ENCODE measurements around the gene BMAL1. TPM values are rescaled to one million over a fixed set of nuclear protein-coding genes. Genes with fewer than 3 reads are reported as not detected.

Gene BMAL1
- total RNA-seq, 1 experiment from 2014 or later = 14.3 TPM

GRCh38 chr11:13290221-13290980 is 12.8 kb downstream of the BMAL1 start:
- Histone ChIP-seq H3K9me3 (replicated peaks) (no peaks in the 10 kb centered on the region), H3K27ac (no peak overlapping the region), H3K36me3 (no peaks in the 10 kb centered on the region), H3K4me1 (replicated peaks) (0 out of 2 replicates have a peak, but pooled peaks cover 5% of the 10 kb centered on the region), H3K4me3 (no peak overlapping the region), H3K27me3 (replicated peaks) (no peaks in the 10 kb centered on the region)
- DNase-seq (ENCODE audit: low read depth in 1 of 2, low spot score in 2 of 2) = no peak

GRCh38 chr11:13291361-13291760 is 13.8 kb downstream of the BMAL1 start:
- no peak for DNase-seq (ENCODE audit: low read depth in 1 of 2, low spot score in 2 of 2)
- Histone ChIP-seq H3K9me3 (replicated peaks) (no peaks in the 10 kb centered on the region), H3K27ac (no peak overlapping the region), H3K27me3 (replicated peaks) (no peaks in the 10 kb centered on the region), H3K36me3 (no peaks in the 10 kb centered on the region), H3K4me1 (replicated peaks) (0 out of 2 replicates have a peak, but pooled peaks cover 5% of the 10 kb centered on the region), H3K4me3 (no peak overlapping the region)

DNA sequence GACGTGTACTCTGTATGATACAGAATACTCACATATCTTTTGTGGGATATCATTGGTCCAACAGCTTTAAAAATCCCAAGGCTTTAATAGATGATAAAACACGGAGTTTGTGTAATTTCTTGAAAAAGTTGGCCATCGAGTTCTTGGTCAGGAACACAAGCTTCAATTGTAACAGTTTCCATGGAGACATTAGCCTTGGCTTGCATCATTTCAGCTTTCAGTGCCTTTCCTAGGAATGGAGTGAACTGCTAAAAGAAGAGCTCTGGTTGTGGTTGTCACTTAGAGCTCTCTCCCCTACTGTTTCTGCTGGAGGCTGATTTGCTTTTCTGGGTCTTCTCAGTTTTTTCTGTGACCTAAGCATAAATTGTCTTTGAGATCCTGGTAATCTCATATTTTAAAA is 14.2 kb downstream of the BMAL1 start:
- H3K27me3 ChIP-seq (replicated peaks) = no peaks in the 10 kb centered on the region
- H3K27ac ChIP-seq = no peak overlapping the region
- no peaks in the 10 kb centered on the region for H3K36me3 ChIP-seq
- no peak for DNase-seq (ENCODE audit: low read depth in 1 of 2, low spot score in 2 of 2)
- H3K4me3 ChIP-seq = no peak overlapping the region
- H3K4me1 ChIP-seq (replicated peaks) = 0 out of 2 replicates have a peak, but pooled peaks cover 5% of the 10 kb centered on the region
- H3K9me3 ChIP-seq (replicated peaks) = no peaks in the 10 kb centered on the region

DNA sequence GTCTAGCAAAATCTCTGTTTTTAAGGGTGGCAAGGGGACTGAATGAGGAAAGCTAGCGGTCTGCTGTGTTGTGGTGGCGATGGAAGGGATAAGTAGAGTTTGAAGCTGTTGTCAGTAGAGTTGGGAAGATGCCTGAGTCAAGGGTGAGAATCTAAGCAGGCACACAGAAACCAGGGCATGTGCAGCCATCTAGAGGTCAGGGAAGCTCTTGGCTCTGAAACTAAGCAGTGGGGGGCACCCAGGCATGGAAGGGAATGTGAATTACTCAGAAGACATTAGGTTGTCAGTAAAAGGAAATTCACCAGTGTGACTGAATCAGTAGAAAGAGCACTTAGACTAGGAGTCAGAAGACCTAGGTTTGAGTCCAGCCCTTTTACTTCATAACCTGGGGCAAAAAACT is 15.4 kb downstream of the BMAL1 start:
- no peaks in the 10 kb centered on the region for H3K9me3 ChIP-seq (replicated peaks)
- no peak overlapping the region for H3K27ac ChIP-seq
- H3K4me1 ChIP-seq (replicated peaks) = 0 out of 2 replicates have a peak, but pooled peaks cover 1% of the 10 kb centered on the region
- DNase-seq (ENCODE audit: low read depth in 1 of 2, low spot score in 2 of 2) = no peak
- H3K36me3 ChIP-seq = no peaks in the 10 kb centered on the region
- no peak overlapping the region for H3K4me3 ChIP-seq
- H3K27me3 ChIP-seq (replicated peaks) = no peaks in the 10 kb centered on the region

DNA sequence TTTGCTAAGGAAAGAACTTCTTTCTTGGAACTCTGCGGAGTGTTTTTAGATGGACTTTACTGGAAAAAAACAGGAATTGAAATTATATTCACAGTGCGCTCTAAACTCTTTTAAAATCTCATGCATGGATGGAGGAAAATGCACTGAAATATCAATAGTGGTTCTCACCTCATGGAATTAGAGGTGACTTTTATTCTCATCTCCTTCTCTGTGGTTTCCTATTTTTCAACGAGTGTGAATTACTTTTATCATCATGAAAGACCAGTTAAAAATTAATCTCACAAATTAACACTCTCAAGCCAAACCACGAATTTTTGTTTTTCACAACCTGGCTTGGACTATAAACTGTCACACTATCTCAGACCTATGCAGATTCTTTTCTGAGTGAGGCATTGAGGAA is 16.6 kb downstream of the BMAL1 start:
- DNase-seq (ENCODE audit: low read depth in 1 of 2, low spot score in 2 of 2) = no peak
- no peaks in the 10 kb centered on the region for H3K27me3 ChIP-seq (replicated peaks)
- H3K4me1 ChIP-seq (replicated peaks) = no peaks in the 10 kb centered on the region
- H3K27ac ChIP-seq = no peak overlapping the region
- H3K36me3 ChIP-seq = no peaks in the 10 kb centered on the region
- H3K4me3 ChIP-seq = no peak overlapping the region
- no peaks in the 10 kb centered on the region for H3K9me3 ChIP-seq (replicated peaks)

- Histone ChIP-seq H3K27ac (no peak overlapping the region), H3K4me1 (replicated peaks) (no peaks in the 10 kb centered on the region), H3K27me3 (replicated peaks) (no peaks in the 10 kb centered on the region), H3K4me3 (no peak overlapping the region), H3K36me3 (no peaks in the 10 kb centered on the region), H3K9me3 (replicated peaks) (no peaks in the 10 kb centered on the region)
- no peak for DNase-seq (ENCODE audit: low read depth in 1 of 2, low spot score in 2 of 2)
These were observed 17.4 kb downstream of the BMAL1 start for GRCh38 chr11:13294771-13295579.

DNA sequence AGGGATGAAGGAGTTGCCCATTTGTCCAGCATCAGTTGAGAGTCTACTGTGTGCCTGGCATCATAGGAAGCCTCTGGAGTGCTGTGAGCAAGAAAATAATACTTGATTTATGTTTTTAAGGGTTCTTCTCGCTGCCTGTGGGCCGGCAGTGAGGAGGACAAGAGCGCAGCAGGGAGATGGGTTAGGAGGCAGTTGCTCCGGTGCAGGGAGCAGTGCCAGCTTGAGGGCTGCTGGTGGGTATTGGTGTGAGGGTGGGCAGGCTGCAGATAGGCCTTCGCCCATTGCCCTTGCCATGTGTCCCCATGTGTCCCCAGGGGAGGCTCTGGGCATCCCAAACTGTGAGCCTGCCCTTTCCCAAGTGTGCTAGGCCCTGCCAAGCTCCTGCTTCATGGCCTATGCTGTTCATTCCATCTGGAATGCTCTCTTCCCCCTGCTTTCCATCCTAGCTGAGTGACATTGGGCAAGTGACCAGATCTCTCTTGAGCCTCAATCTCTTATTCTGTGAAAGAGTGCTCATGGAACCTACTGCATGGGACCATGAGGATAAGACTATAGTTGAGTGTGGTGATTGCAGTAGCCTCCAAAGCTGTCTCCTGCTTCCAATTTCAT is 19.8 kb downstream of the BMAL1 start:
- Histone ChIP-seq H3K4me1 (replicated peaks) (no peaks in the 10 kb centered on the region), H3K4me3 (no peak overlapping the region), H3K36me3 (no peaks in the 10 kb centered on the region), H3K9me3 (replicated peaks) (no peaks in the 10 kb centered on the region), H3K27ac (no peak overlapping the region), H3K27me3 (replicated peaks) (no peaks in the 10 kb centered on the region)
- no peak for DNase-seq (ENCODE audit: low read depth in 1 of 2, low spot score in 2 of 2)

GRCh38 chr11:13297917-13298356 is 20.3 kb downstream of the BMAL1 start:
- no peaks in the 10 kb centered on the region for H3K4me1 ChIP-seq (replicated peaks)
- H3K27ac ChIP-seq = no peak overlapping the region
- no peak for DNase-seq (ENCODE audit: low read depth in 1 of 2, low spot score in 2 of 2)
- H3K36me3 ChIP-seq = no peaks in the 10 kb centered on the region
- no peaks in the 10 kb centered on the region for H3K27me3 ChIP-seq (replicated peaks)
- H3K9me3 ChIP-seq (replicated peaks) = no peaks in the 10 kb centered on the region
- H3K4me3 ChIP-seq = no peak overlapping the region

DNA sequence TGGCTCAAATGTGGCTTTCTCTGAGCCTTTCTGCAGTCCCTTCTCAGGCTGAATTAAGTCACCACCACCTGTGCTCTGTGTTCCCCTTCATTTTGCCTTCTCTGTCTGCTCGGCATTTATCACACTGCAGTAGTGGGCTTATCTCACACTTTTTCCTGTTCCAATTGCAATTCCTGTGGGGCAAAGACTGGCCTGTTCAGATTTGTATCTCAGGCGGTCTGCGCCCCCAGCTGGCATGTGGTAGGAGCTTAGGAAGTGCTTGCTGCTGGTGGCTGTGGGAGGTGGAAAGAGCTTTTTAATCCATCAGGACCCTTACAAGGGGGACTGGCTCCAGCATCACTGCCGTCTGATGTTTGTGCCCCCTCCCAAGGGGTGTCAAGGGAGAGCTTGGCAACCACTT is 21.2 kb downstream of the BMAL1 start:
- Histone ChIP-seq H3K4me3 (no peak overlapping the region), H3K9me3 (replicated peaks) (no peaks in the 10 kb centered on the region), H3K36me3 (no peaks in the 10 kb centered on the region), H3K27ac (no peak overlapping the region), H3K27me3 (replicated peaks) (no peaks in the 10 kb centered on the region), H3K4me1 (replicated peaks) (no peaks in the 10 kb centered on the region)
- no peak for DNase-seq (ENCODE audit: low read depth in 1 of 2, low spot score in 2 of 2)

GRCh38 chr11:13301522-13301921 is 23.9 kb downstream of the BMAL1 start:
- Histone ChIP-seq H3K36me3 (no peaks in the 10 kb centered on the region), H3K9me3 (replicated peaks) (no peaks in the 10 kb centered on the region), H3K27me3 (replicated peaks) (no peaks in the 10 kb centered on the region), H3K27ac (no peak overlapping the region), H3K4me3 (no peak overlapping the region), H3K4me1 (replicated peaks) (no peaks in the 10 kb centered on the region)
- DNase-seq (ENCODE audit: low read depth in 1 of 2, low spot score in 2 of 2) = no peak

- no peaks in the 10 kb centered on the region for H3K9me3 ChIP-seq (replicated peaks)
- H3K4me1 ChIP-seq (replicated peaks) = no peaks in the 10 kb centered on the region
- H3K27ac ChIP-seq = no peak overlapping the region
- DNase-seq (ENCODE audit: low read depth in 1 of 2, low spot score in 2 of 2) = no peak
- H3K36me3 ChIP-seq = no peaks in the 10 kb centered on the region
- no peaks in the 10 kb centered on the region for H3K27me3 ChIP-seq (replicated peaks)
- no peak overlapping the region for H3K4me3 ChIP-seq
These were observed 24.9 kb downstream of the BMAL1 start for GRCh38 chr11:13302420-13302958.

DNA sequence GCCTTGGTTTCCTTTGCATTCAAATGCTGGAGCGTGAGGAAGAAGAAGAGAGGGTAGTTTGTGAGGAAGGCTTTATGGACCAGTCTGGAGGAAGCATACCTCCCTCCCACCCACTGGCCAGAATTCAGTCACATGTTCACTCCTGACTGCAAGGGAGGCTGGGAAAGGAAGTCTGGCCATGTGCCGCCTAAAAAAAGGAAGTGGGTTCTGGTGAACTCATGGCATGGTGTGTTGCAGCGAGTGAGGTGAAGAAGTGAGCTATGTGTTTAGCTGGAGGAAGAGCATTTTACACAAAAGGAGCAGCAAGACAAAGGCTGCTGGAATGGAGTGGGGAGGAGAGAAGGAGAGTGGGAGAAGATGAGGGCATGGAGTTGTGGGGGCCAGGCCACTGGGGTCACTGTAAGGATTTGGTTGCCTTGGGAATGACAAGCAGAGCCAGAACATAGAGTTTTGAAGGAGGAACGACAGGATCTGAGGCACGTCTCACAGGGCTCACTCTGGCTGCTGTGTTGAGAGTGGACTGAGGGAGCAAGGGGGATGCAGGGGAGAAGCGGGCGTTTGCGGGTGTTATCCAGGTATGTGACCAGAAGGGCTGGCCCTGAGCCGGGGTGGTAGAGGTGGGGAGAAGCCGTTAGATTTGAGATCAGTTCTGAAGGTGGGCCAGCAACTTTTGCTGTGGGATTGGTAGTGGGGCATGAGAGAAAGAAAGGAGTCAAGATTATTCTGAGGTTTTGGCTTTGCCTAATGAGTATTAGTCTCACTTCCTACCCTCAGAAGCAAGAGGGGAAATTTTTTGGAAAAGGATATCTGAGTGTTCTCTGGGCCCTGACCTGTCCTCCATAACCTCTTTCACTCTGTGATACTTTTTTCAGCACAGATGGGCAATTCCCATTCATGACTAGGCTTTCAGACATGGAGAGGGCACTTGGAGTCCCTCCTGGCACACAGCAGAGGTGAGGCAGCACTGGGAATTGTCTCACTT is 26.4 kb downstream of the BMAL1 start:
- Histone ChIP-seq H3K27me3 (replicated peaks) (no peaks in the 10 kb centered on the region), H3K4me3 (no peak overlapping the region), H3K27ac (no peak overlapping the region), H3K4me1 (replicated peaks) (no peaks in the 10 kb centered on the region), H3K36me3 (no peaks in the 10 kb centered on the region), H3K9me3 (replicated peaks) (no peaks in the 10 kb centered on the region)
- DNase-seq (ENCODE audit: low read depth in 1 of 2, low spot score in 2 of 2) = no peak
